A549 treated with Hydrocortisone at 1 μM for 4 hours (cell line): Measurements from ENCODE around the gene HBG2. TPM values are rescaled to one million over a fixed set of nuclear protein-coding genes. Genes with fewer than 3 reads are reported as not detected.

Experiments used
- total RNA-seq: library from RNA; stranded (reverse); fragments of 200-300 nt; extraction: Qiagen RNA extraction; gene quantifications from 5 replicates; pipeline ENCODE4 v1.2.3, GENCODE V29; 2022

Gene HBG2
- not detected in 5 replicates for total RNA-seq

DNA sequence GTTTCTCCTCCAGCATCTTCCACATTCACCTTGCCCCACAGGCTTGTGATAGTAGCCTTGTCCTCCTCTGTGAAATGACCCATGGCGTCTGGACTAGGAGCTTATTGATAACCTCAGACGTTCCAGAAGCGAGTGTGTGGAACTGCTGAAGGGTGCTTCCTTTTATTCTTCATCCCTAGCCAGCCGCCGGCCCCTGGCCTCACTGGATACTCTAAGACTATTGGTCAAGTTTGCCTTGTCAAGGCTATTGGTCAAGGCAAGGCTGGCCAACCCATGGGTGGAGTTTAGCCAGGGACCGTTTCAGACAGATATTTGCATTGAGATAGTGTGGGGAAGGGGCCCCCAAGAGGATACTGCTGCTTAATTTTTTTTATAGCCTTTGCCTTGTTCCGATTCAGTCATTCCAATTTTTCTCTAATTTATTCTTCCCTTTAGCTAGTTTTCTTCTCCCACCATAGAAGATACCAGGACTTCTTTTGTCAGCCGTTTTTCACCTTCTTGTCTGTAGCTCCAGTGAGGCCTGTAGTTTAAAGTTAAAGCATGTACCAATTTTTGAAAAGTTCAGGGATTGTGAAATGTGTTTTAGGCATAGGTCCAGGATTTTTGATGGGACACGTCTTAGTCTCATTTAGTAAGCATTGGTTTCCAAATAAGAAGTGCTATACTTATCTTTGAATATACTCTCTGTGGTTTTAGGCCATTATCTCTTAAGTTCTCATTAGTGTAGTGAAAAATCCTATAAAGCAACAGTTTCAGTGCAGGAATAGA is at the start of gene HBG2:
Gene HBG2, minus strand, starts transcription at position 136 of the 768 bp plus-strand sequence. Its CDS starts 53 bp downstream, at position 83.

DNA sequence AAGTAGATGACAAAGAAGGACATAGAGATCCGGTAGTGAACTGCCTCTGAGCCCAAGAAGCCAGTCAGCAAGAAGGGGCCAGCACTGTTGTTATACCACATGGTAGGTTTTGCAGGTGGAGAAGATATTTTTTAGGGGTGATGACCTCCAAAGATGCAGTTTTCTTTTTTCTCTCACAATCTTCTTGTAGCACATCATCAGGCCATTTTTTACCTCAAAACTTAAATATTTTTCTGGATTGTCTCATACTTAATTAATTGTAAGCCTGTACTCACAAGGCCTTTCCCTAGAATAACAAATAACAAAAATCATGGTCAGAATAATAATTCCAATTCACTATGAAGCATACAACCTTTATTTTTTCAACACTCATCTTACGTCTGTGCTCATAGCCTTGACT is 47.3 kb upstream of the HBG2 start, which contains the start of gene OR51B4:
Gene OR51B4, minus strand, starts transcription at position 101 of the 400 bp plus-strand sequence. Its CDS starts 0 bp downstream, at position 101.

DNA sequence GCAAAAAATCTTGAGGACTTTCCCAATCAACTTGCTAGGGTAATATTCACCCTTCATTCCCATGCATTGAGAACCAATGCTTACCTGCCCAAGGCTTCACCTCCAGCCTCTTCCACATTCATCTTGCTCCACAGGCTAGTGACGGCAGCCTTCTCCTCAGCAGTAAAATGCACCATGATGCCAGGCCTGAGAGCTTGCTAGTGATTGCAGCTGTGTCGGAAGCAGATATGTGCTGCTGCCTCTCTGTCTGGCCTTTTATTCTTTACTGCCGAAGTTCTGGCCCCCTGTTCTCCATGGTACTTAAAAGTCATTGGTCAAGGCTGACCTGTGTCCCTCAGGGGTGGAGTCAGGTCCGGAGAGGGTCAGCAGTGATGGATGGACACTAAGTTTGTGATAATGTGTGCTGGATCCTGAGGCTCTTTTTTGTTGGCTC is 15.2 kb upstream of the HBG2 start, which contains the start of gene HBE1:
Gene HBE1, minus strand, starts transcription at position 231 of the 433 bp plus-strand sequence. Its CDS starts 55 bp downstream, at position 176.

DNA sequence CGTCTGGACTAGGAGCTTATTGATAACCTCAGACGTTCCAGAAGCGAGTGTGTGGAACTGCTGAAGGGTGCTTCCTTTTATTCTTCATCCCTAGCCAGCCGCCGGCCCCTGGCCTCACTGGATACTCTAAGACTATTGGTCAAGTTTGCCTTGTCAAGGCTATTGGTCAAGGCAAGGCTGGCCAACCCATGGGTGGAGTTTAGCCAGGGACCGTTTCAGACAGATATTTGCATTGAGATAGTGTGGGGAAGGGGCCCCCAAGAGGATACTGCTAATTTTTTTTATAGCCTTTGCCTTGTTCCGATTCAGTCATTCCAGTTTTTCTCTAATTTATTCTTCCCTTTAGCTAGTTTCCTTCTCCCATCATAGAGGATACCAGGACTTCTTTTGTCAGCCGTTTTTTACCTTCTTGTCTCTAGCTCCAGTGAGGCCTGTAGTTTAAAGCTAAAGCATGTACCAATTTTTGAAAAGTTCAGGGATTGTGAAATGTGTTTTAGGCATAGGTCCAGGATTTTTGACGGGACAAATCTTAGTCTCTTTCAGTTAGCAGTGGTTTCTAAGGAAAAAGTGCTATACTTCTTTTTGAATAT is 4.7 kb downstream of the HBG2 start, which contains the start of gene HBG1:
Gene HBG1, minus strand, starts transcription at position 51 of the 590 bp plus-strand sequence. CDS start 53 bp downstream, outside the sequence.

DNA sequence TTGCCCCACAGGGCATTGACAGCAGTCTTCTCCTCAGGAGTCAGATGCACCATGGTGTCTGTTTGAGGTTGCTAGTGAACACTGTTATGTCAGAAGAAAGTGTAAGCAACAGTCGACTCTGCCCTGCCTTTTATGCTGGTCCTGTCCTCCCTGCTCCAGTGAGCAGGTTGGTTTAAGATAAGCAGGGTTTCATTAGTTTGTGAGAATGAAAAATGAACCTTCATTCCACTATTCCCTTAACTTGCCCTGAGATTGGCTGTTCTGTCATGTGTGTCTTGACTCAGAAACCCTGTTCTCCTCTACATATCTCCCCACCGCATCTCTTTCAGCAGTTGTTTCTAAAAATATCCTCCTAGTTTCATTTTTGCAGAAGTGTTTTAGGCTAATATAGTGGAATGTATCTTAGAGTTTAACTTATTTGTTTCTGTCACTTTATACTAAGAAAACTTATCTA is 20.2 kb downstream of the HBG2 start, which contains the start of gene HBD:
Gene HBD, minus strand, starts transcription at position 103 of the 454 bp plus-strand sequence. Its CDS starts 50 bp downstream, at position 53.

DNA sequence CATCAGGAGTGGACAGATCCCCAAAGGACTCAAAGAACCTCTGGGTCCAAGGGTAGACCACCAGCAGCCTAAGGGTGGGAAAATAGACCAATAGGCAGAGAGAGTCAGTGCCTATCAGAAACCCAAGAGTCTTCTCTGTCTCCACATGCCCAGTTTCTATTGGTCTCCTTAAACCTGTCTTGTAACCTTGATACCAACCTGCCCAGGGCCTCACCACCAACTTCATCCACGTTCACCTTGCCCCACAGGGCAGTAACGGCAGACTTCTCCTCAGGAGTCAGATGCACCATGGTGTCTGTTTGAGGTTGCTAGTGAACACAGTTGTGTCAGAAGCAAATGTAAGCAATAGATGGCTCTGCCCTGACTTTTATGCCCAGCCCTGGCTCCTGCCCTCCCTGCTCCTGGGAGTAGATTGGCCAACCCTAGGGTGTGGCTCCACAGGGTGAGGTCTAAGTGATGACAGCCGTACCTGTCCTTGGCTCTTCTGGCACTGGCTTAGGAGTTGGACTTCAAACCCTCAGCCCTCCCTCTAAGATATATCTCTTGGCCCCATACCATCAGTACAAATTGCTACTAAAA is 27.8 kb downstream of the HBG2 start, which contains the start of gene HBB:
Gene HBB, minus strand, starts transcription at position 340 of the 579 bp plus-strand sequence. Its CDS starts 50 bp downstream, at position 290.

Other genes with a start within 250 kb of the HBG2 start
- not detected in 5 replicates for gene OR52J3, start 208.3 kb downstream of the HBG2 start, total RNA-seq
- gene OR52E2, start 195.2 kb downstream of the HBG2 start, total RNA-seq, result not detected in 5 replicates
- not detected in 5 replicates for gene OR52E1, start 185.2 kb downstream of the HBG2 start, total RNA-seq
- gene OR52A5, start 116.4 kb downstream of the HBG2 start, total RNA-seq, result not detected in 5 replicates
- gene OR52A1, start 100.0 kb downstream of the HBG2 start, total RNA-seq, result not detected in 5 replicates
- gene OR51V1, start 54.1 kb downstream of the HBG2 start, total RNA-seq, result not detected in 5 replicates
- not detected in 5 replicates for gene HBB, start 27.7 kb downstream of the HBG2 start, total RNA-seq
- gene HBD, start 20.3 kb downstream of the HBG2 start, total RNA-seq, result not detected in 5 replicates
- not detected in 5 replicates for gene HBG1, start 4.9 kb downstream of the HBG2 start, total RNA-seq
- 0.16 TPM in 1 of 5 replicates, not detected in the others for gene HBE1, start 15.2 kb upstream of the HBG2 start, total RNA-seq
- gene OR51B4, start 47.2 kb upstream of the HBG2 start, total RNA-seq, result not detected in 5 replicates
- not detected in 5 replicates for gene OR51B2, start 69.5 kb upstream of the HBG2 start, total RNA-seq
- not detected in 5 replicates for gene OR51B5, start 88.7 kb upstream of the HBG2 start, total RNA-seq
- gene OR51B6, start 96.7 kb upstream of the HBG2 start, total RNA-seq, result not detected in 5 replicates
- not detected in 5 replicates for gene OR51M1, start 129.0 kb upstream of the HBG2 start, total RNA-seq
- not detected in 5 replicates for gene OR51Q1, start 167.3 kb upstream of the HBG2 start, total RNA-seq
- gene OR51I1, start 186.7 kb upstream of the HBG2 start, total RNA-seq, result not detected in 5 replicates
- not detected in 5 replicates for gene OR51I2, start 194.5 kb upstream of the HBG2 start, total RNA-seq
- not detected in 5 replicates for gene OR52D1, start 233.9 kb upstream of the HBG2 start, total RNA-seq